ENCODE data around the gene ERC1. TPM values are rescaled to one million over a fixed set of nuclear protein-coding genes. Genes with fewer than 3 reads are reported as not detected.
"Not testable (repeated sequence)": the region's sequence is repeated elsewhere in the genome, so short reads cannot be mapped to it uniquely, and the experiment has no call there.

Gene ERC1
- total RNA-seq, 1 experiment from 2014 or later: 40.4 TPM

- in situ Hi-C loops (cut with HindIII; ENCODE audit: low pct_unique_long_range_greater_than_20kb, low sequenced_read_pairs): no loop called here
- H3K4me1 ChIP-seq (ENCODE audit: control insufficient read depth, insufficient read depth, low read length): no peaks in the 10 kb centered on the region
- H3K27me3 ChIP-seq (ENCODE audit: control insufficient read depth, insufficient read depth, low read length): no peaks in the 10 kb centered on the region
- no peaks in the 10 kb centered on the region for H3K9me3 ChIP-seq (ENCODE audit: control insufficient read depth, insufficient read depth, low read depth, low read length)
- no peak overlapping the region for H3K27ac ChIP-seq (ENCODE audit: low read length)
- intact Hi-C loops (cut with micrococcal nuclease; ENCODE audit: unreplicated experiment): loop anchor here (10.0 kb wide), 1 partner anchor 104 kb away; the partner anchor contains the start of gene ERC1
- no peaks in the 10 kb centered on the region for H3K36me3 ChIP-seq (ENCODE audit: control insufficient read depth, insufficient read depth, low read length)
- TF ChIP-seq CTCF (IDR thresholded peaks at IDR 0.05) (no peak), POLR2AphosphoS5 (IDR thresholded peaks at IDR 0.05; ENCODE audit: low read depth, low read length) (no peak), TCF7L2 (IDR thresholded peaks at IDR 0.05; ENCODE audit: low read depth, low read length) (no peak), SIN3A (IDR thresholded peaks at IDR 0.05; ENCODE audit: borderline replicate concordance, insufficient read depth, low read depth, low read length) (no peak), REST (IDR thresholded peaks at IDR 0.05; ENCODE audit: insufficient read depth in 1 of 2, low read depth in 2 of 2, low read length in 1 of 2) (no peak)
- ChIA-PET POLR2A (no interaction called here), CTCF (no interaction called here)
- H3K4me3 ChIP-seq (ENCODE audit: low read depth in 2 of 2, low read length in 2 of 2): no peak overlapping the region
- DNase-seq (ENCODE audit: low read depth, low spot score) (no peak), ATAC-seq (no peak)
- no TSS peak for BruUV-seq (replicated peaks)
Measured at GRCh38 chr12:1099158-1099557, 108.1 kb downstream of the ERC1 start.

- H3K27ac ChIP-seq (ENCODE audit: low read length); H3K4me1 ChIP-seq (ENCODE audit: control insufficient read depth, insufficient read depth, low read length); H3K4me3 ChIP-seq (ENCODE audit: low read depth in 2 of 2, low read length in 2 of 2); ATAC-seq; H3K36me3 ChIP-seq (ENCODE audit: control insufficient read depth, insufficient read depth, low read length); CTCF ChIA-PET; POLR2A ChIA-PET; H3K27me3 ChIP-seq (ENCODE audit: control insufficient read depth, insufficient read depth, low read length); DNase-seq (ENCODE audit: low read depth, low spot score); BruUV-seq (replicated peaks); in situ Hi-C loops (cut with HindIII; ENCODE audit: low pct_unique_long_range_greater_than_20kb, low sequenced_read_pairs); H3K9me3 ChIP-seq (ENCODE audit: control insufficient read depth, insufficient read depth, low read depth, low read length): not testable (repeated sequence)
- intact Hi-C loops (cut with micrococcal nuclease; ENCODE audit: unreplicated experiment): loop anchor here (10.0 kb wide), 1 partner anchor 105 kb away; the partner anchor contains the start of gene ERC1
Measured at GRCh38 chr12:1099618-1100017, 108.6 kb downstream of the ERC1 start.

- Histone ChIP-seq H3K36me3 (ENCODE audit: control insufficient read depth, insufficient read depth, low read length) (no peaks in the 10 kb centered on the region), H3K4me3 (ENCODE audit: low read depth in 2 of 2, low read length in 2 of 2) (no peak overlapping the region), H3K27ac (ENCODE audit: low read length) (no peak overlapping the region), H3K4me1 (ENCODE audit: control insufficient read depth, insufficient read depth, low read length) (no peaks in the 10 kb centered on the region), H3K9me3 (ENCODE audit: control insufficient read depth, insufficient read depth, low read depth, low read length) (no peaks in the 10 kb centered on the region), H3K27me3 (ENCODE audit: control insufficient read depth, insufficient read depth, low read length) (no peaks in the 10 kb centered on the region)
- intact Hi-C loops (cut with micrococcal nuclease; ENCODE audit: unreplicated experiment) (no loop called here), in situ Hi-C loops (cut with HindIII; ENCODE audit: low pct_unique_long_range_greater_than_20kb, low sequenced_read_pairs) (no loop called here)
- ATAC-seq (no peak), DNase-seq (ENCODE audit: low read depth, low spot score) (no peak)
- BruUV-seq (replicated peaks): no TSS peak
- no peak for TF ChIP-seq SIN3A (IDR thresholded peaks at IDR 0.05; ENCODE audit: borderline replicate concordance, insufficient read depth, low read depth, low read length)
- TF ChIP-seq POLR2AphosphoS5 (IDR thresholded peaks at IDR 0.05; ENCODE audit: low read depth, low read length): no peak
- no peak for TF ChIP-seq TCF7L2 (IDR thresholded peaks at IDR 0.05; ENCODE audit: low read depth, low read length)
- no peak for TF ChIP-seq CTCF (IDR thresholded peaks at IDR 0.05)
- no peak for TF ChIP-seq REST (IDR thresholded peaks at IDR 0.05; ENCODE audit: insufficient read depth in 1 of 2, low read depth in 2 of 2, low read length in 1 of 2)
- ChIA-PET POLR2A (interaction anchor here (0.6 kb wide), 1 partner anchor 195 kb away, joined by 7 read pairs; no protein-coding TSS in a partner anchor), CTCF (no interaction called here)
Measured at GRCh38 chr12:1102115-1102514, 111.1 kb downstream of the ERC1 start.
